ENCODE results near the gene COL4A2.

The COL4A2 gene

DNA sequence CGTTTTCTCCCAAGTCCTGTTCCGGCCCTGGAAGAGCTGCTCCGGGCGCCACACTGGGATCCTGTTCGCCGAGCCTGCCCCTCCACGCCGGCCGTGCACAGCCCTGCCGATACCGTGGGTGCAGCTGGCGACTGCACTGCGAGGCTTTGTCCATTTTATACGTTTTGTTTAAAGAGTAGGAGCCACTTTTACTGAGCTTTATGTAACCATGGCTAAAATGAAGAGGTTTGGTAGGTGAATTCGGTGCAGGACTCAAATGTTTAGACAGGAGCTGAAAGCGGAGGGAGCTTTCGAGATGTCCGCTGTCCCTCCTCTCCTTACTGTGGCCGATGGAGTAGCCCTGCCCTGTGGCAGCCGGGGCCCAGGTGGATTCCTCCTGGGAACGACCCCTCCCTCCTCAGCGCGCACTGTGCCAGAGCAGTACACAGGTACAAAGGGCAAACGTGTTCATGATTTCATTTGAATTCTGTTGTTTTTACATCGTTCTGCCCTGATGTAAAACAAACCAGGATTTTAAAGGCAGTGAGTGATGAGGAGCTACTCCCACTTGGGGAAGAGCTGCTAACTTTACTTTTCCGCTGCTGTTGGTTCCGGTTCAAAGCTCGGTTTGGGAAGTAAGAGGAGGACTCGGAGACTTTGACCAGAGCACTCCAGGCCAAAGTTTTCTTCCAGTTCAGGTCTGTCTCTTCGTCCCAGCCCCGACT lies 1.7 kb downstream of the COL4A2 start:
- Histone ChIP-seq H3K9me3 (ENCODE audit: low read length) (no peaks in the 10 kb centered on the region), H3K9me2 (ENCODE audit: low read depth, low read length) (no peaks in the 10 kb centered on the region), H3K36me3 (ENCODE audit: insufficient read depth, low read length) (no peaks in the 10 kb centered on the region), H3K27me3 (ENCODE audit: insufficient read depth, low read length) (peaks cover 11% of the 10 kb centered on the region; the same call in 1 of the 2 replicates), H3F3A (ENCODE audit: insufficient read depth, low read length) (no peaks in the 10 kb centered on the region), H3K9ac (ENCODE audit: low read length) (no peak overlapping the region), H4K20me1 (ENCODE audit: insufficient read depth, low read length) (no peaks in the 10 kb centered on the region), H3K4me2 (ENCODE audit: low read length) (no peak overlapping the region), H3K27ac (ENCODE audit: low read depth, low read length, poor library complexity, severe bottlenecking) (no peak overlapping the region), H3K79me2 (ENCODE audit: insufficient read depth, low read length) (no peaks in the 10 kb centered on the region), H2AFZ (ENCODE audit: low read length) (no peak overlapping the region), H3K4me1 (ENCODE audit: insufficient read depth, low read length, severe bottlenecking) (no peaks in the 10 kb centered on the region), H3K4me3 (ENCODE audit: low read depth, low read length, poor library complexity, severe bottlenecking) (no peak overlapping the region)
- TF ChIP-seq, protein P1, sequence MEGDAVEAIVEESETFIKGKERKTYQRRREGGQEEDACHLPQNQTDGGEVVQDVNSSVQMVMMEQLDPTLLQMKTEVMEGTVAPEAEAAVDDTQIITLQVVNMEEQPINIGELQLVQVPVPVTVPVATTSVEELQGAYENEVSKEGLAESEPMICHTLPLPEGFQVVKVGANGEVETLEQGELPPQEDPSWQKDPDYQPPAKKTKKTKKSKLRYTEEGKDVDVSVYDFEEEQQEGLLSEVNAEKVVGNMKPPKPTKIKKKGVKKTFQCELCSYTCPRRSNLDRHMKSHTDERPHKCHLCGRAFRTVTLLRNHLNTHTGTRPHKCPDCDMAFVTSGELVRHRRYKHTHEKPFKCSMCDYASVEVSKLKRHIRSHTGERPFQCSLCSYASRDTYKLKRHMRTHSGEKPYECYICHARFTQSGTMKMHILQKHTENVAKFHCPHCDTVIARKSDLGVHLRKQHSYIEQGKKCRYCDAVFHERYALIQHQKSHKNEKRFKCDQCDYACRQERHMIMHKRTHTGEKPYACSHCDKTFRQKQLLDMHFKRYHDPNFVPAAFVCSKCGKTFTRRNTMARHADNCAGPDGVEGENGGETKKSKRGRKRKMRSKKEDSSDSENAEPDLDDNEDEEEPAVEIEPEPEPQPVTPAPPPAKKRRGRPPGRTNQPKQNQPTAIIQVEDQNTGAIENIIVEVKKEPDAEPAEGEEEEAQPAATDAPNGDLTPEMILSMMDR (IDR thresholded peaks at IDR 0.05; ENCODE audit: low read length) = no peak
- no peak for TF ChIP-seq EZH2 (IDR thresholded peaks at IDR 0.05; ENCODE audit: borderline replicate concordance, low read length)

DNA sequence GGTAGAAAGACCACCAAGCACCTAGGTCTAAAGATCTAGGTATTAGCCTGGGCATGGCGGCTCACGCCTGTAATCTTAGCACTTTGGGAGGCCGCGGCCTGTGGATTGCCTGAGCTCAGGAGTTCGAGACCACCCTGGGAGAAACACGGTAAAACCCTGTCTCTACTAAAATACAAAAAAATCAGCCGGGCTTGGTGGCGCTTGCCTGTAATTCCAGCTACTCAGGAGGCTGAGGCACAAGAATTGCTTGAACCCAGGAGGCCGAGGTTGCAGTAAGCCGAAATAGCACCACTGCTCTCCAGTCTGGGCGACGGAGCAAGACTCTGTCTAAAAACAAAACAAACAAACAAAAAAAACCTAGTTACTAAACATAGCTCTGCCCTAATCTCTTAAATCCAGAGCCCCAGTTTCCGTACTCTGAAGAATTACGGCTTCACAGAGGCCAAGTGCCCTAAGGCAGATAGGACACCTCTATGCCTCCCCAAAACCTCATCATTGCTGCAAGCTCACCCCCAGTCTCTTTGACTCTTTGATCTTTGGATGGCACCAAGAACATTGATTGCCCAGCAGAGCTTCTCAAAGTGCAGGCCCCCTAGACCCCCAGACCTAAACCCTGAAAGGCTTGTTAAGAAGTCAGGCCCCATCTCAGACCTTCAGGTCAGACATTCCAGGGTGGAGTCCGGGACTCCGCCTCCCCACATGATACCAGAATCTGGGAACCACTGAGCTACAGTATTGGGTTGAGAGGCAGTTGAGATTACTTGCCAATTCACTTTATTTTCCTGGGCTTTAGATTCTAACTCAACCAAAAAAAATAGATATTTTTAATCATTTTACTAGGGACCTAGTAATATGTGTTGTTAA lies 2.8 kb downstream of the COL4A2 start:
- Histone ChIP-seq H3K27me3 (ENCODE audit: insufficient read depth, low read length) (peaks cover 11% of the 10 kb centered on the region; the same call in 1 of the 2 replicates), H3K4me3 (ENCODE audit: low read depth, low read length, poor library complexity, severe bottlenecking) (no peak overlapping the region), H3K9me2 (ENCODE audit: low read depth, low read length) (no peaks in the 10 kb centered on the region), H3K4me1 (ENCODE audit: insufficient read depth, low read length, severe bottlenecking) (no peaks in the 10 kb centered on the region), H3K9me3 (ENCODE audit: low read length) (no peaks in the 10 kb centered on the region), H3K4me2 (ENCODE audit: low read length) (no peak overlapping the region), H3F3A (ENCODE audit: insufficient read depth, low read length) (no peaks in the 10 kb centered on the region), H2AFZ (ENCODE audit: low read length) (no peak overlapping the region), H3K9ac (ENCODE audit: low read length) (no peak overlapping the region), H3K36me3 (ENCODE audit: insufficient read depth, low read length) (no peaks in the 10 kb centered on the region), H4K20me1 (ENCODE audit: insufficient read depth, low read length) (no peaks in the 10 kb centered on the region), H3K79me2 (ENCODE audit: insufficient read depth, low read length) (no peaks in the 10 kb centered on the region), H3K27ac (ENCODE audit: low read depth, low read length, poor library complexity, severe bottlenecking) (no peak overlapping the region)
- TF ChIP-seq EZH2 (IDR thresholded peaks at IDR 0.05; ENCODE audit: borderline replicate concordance, low read length) = no peak
- TF ChIP-seq, protein P1 (IDR thresholded peaks at IDR 0.05; ENCODE audit: low read length) = no peak

DNA sequence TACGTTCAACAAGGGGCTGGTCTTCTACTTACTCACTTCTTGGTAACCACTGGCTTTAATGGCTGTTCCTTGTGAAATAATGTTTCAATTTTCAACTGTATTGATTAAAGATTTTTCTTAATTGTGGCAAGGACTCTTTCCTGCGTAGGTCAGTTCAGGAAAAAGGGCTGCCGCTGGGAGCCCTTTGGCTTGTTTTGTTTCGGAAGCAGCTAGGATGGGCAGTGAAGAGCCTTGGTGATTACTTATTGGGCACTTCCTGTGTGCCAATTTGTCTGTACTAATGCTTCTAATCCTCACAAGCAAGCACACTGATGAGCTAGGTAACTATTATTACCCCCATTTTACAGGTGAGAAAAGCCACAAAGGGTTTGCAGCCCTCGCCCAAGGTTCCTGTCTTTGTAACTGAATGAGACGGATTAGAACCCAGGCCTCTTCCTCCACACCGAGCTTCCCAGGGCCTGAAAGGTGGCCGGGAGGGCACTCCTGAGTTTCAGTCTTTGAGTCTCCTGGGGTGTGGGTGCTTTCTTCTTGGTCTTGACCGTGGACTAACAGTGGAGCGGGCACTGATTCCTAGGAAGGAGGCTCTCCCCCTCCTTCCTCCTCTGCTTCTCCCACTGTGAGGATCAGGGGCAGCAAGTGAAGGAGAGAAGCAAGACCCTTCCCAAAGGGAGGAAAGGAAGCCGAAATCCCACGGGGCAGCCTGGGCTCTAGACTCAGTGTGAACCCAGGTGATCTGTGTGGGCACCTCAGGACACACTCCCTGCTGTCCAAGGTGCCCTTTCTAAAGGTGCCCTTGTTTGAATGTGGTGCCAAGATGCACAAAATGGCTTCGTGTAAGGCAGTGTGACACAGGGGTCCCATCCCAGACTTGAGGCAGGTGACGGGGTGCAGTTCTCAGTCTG lies 3.7 kb downstream of the COL4A2 start:
- Histone ChIP-seq H3K27me3 (ENCODE audit: insufficient read depth, low read length) (peaks cover 14% of the 10 kb centered on the region; the same call in 1 of the 2 replicates), H4K20me1 (ENCODE audit: insufficient read depth, low read length) (no peaks in the 10 kb centered on the region), H3K4me2 (ENCODE audit: low read length) (no peak overlapping the region), H3K79me2 (ENCODE audit: insufficient read depth, low read length) (no peaks in the 10 kb centered on the region), H2AFZ (ENCODE audit: low read length) (no peak overlapping the region), H3K9me2 (ENCODE audit: low read depth, low read length) (no peaks in the 10 kb centered on the region), H3K4me1 (ENCODE audit: insufficient read depth, low read length, severe bottlenecking) (no peaks in the 10 kb centered on the region), H3K36me3 (ENCODE audit: insufficient read depth, low read length) (no peaks in the 10 kb centered on the region), H3F3A (ENCODE audit: insufficient read depth, low read length) (no peaks in the 10 kb centered on the region), H3K27ac (ENCODE audit: low read depth, low read length, poor library complexity, severe bottlenecking) (no peak overlapping the region), H3K9ac (ENCODE audit: low read length) (no peak overlapping the region), H3K9me3 (ENCODE audit: low read length) (no peaks in the 10 kb centered on the region), H3K4me3 (ENCODE audit: low read depth, low read length, poor library complexity, severe bottlenecking) (no peak overlapping the region)
- TF ChIP-seq, protein P1 (IDR thresholded peaks at IDR 0.05; ENCODE audit: low read length) = no peak
- no peak for TF ChIP-seq EZH2 (IDR thresholded peaks at IDR 0.05; ENCODE audit: borderline replicate concordance, low read length)
